ENCODE measurements around the gene SLC25A21. TPM values are rescaled to one million over a fixed set of nuclear protein-coding genes. Genes with fewer than 3 reads are reported as not detected.
"Not testable (repeated sequence)": the region's sequence is repeated elsewhere in the genome, so short reads cannot be mapped to it uniquely, and the experiment has no call there.

SLC25A21 gene
- total RNA-seq, 1 donor from 2014 or later, result 1.8 TPM

DNA sequence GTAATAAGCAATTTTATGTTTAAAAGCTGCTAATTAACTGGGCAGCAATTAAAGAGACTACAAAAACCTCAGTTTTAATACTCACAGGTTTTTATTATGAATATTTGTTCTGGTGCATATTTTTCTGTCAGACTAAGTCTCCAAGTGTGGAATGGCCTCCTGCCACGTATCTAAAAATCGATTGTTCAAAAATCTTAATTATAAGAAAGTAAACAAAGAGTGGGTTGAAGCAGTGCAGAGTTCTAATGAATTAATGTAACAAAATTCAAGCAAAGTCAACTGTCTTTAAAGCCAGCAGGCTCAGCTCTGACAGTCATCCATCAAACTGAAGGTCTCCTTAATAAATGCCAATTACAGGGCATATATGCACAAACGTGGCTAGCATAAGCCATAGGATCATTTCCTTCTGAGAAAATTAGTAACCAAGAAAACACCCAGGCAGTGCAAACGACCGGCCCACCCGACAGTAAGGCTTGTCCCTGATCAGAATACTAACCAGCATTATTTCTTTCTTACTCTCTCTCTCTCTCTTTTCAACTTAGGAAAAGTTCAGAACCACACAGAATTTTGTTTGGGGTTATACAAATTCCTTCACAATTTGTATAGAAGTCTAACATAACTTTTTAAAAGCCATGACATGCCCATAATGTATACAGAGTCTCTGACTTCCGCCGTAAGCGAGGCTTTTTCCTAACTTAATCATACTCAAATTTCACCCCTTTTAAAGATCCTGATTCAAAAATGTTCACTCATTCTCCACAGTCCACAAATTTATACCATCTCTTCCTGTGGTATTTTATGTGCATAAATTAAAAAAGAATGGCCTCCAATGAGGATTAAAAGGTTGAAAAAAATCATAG, 83.8 kb downstream of the SLC25A21 start:
- no peak for DNase-seq

DNA sequence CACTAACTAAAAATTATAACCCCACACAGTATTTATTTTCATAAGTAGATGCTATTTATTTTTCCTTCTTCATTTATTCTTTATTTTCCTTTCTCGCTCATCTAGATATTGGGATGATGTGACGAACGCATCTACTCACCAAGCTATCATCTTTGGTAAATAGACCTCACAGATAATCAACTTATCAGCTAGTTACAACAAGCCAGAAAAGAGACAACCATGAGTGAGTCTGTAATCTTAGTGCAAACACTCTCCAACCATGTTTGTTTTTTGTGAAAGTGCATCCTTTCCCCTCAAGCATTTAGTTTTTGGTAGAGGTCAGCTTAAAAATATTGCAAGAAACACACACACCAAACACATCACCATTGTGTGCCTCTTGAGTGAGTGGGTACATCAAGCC, 84.9 kb downstream of the SLC25A21 start:
- DNase-seq, result no peak

DNA sequence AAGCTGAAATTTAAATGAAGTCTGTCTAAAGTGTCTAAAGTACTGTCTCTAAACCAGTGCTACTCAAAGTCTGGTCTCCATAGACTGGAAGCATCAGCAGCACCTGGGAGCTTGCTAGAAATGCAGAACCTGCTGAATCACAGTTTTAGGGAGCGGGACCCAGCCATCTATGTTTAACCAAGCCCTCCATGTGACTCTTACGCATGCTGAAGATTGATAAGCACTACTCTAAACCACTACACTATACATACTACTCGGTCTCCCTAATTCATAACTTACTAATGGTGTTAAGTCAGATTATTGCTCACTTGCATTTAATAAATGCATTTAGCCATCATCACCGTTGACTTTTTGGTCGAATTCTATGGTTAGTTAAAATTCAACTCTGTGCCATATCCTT, 88.8 kb downstream of the SLC25A21 start:
- no peak for DNase-seq

DNA sequence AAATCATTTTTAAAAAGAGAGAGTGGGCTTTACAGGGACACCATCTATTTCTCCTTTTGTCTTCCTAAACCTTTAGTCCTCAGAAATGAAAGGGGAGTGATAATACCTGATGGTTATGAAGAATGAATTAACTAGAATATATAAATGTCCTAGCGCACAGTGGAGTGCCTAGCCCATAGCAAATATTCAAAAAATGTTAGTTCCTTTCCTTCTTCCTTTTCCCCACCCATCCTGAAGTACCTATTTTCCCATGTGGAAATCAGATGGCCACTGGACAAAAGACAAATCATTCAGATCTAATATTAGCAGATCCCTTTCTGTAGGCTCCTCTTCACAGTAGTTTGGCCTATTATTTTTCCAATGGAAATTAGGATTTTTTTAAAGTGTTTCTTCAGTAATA, 90.0 kb downstream of the SLC25A21 start:
- no peak for DNase-seq

DNA sequence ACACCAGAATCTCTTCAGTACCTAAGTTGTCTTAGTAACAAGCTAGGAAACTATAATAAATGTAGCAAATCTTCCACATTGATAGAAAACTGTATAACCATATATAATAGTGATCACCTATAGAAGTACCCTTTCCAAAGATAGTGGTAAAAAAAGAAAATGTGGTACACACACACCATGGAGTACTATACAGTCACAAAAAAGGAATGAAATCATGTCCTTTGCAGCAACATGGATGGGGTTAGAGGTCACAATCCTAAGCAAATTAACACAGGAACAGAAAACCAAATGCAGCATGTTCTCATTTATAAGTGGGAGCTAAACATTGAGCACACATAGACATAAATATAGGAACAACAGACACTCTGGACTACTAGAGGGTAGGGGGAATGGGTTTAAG, 90.5 kb downstream of the SLC25A21 start:
- no peak for DNase-seq

DNA sequence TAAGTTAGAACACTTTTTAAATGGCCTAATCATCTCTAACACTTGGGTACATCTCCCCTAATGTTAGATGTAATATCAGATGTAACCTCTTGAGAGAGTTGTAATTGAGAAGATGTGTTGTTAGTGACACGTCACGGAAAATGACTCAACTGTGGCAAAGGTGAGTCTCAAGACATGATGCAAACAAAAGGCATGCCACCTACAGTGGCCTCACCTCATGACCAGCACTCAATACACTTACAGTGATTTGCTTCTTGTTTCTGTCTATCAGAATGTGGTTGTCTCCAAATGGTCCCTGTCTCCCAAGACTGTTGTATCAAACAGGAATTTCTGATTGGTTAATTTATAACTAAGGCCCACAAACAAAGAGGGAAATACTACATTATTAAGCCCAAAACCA, 91.2 kb downstream of the SLC25A21 start:
- DNase-seq, result no peak

DNA sequence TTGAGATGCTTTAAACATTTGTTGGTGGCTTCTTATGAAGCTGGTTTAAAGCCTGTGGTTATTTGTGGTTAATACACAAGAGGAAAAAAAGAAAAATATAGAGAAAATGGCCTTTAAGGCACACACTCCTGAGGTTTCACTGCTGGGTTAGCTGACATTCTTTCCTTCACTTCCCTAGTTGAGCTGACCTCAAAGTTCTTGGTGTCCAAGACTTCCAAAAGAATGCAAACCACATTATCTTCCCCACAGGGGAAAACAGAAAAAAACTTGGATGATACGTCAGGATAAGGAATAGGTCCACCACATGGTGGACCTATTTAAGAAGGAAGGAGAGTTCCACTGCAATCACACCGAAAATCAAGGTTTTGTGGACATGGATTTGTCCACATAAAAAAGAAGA, 94.3 kb downstream of the SLC25A21 start:
- DNase-seq, result no peak

DNA sequence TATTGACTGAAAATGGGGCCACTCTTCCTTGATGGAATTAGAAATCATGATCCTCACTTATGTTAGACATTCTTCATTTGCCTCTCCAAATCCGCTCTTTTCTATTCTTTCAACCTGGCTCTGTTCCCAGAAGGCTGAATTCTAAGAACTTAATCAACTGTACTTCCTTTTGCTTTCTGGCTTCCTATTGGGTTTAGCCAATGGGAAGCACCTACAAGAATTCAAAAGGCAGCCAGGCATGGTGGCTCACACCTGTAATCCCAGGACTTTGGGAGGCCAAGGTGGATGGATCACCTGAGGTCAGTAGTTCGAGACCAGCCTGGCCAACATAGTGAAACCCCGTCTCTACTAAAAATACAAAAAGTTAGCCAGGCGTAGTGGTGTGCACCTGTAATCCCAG, 98.1 kb downstream of the SLC25A21 start:
- DNase-seq, result not testable (repeated sequence)

DNA sequence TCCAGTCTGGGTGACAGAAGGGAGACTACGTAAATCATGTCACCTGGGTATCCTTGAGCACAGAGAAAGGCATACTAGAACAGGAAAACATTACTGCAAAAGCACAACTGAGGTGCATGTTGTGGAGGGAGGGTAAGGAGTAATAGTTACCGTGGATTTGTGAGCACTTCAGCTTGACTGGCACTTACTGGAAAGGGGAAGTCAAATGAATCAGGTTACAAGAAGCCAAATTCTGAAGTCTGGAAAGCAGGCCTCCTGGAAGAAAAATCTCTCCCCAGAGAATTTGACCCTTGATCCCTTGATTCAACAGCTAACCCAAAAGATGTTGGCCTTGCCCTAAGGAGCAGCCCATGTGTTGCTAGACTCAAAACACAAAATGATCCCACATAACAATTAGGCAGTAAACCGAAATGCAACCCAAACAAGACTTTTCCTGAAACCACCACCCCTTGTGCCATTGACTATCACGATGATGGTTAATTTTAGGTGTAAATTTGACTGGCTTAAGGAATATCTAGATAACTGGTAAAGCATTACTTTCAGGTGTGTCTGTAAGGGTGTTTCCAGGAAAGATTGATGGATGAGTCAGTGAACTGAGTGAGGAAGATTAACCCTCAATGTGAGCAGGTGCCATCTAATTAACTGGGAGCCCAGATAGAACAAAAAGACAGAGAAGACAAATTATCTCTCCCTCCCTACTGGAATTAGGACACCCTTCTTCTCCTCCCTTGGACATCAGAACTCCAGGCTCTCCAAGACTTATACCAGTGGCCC, 108.8 kb downstream of the SLC25A21 start:
- DNase-seq, result no peak

DNA sequence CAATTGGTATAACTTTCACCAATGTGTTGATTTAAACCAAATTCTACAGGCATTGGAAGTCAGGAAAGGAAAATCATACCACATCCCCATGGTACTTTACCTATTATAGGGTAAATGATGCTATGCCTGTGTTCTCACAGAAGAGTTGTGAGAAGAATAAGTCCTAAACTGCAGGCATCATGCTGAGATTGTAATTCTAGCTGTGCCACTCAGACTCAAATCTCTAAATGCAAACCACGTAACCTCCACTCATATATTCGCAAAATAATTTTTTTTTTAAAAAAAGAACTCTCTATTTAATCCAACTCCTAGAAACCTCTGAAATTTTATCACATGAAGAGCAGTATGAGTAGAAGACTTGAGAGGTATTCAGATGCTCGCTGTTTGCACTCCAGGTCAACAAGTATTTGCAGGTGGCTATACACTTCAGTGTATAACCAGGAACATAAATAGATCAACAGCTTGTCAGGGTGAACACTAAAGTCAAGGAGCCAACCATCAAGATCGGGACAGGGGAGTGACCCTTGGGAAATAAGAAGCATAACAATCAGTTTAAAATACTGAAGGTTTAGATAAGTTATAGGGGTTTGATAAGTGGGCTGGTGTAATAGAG, 110.1 kb downstream of the SLC25A21 start:
- DNase-seq, result no peak

DNA sequence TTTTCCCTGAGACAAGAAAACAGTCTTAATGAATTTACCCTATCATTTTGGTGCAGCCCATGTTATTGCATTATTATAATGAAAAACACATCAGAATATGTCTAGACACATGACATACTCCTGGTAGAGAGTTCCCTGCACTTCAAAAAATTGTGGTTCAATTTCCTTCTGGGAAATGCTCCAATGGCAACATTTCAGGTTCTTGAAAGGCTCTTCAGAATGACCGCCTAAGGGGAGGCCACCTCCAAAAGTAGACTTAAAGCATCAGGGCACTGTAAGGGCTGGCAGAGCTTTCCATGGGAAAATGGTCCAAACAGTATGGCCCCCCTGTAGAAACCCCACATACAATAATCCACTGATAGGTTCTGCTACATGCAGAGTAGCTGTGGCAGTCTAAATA, 110.7 kb downstream of the SLC25A21 start:
- DNase-seq, result no peak

DNA sequence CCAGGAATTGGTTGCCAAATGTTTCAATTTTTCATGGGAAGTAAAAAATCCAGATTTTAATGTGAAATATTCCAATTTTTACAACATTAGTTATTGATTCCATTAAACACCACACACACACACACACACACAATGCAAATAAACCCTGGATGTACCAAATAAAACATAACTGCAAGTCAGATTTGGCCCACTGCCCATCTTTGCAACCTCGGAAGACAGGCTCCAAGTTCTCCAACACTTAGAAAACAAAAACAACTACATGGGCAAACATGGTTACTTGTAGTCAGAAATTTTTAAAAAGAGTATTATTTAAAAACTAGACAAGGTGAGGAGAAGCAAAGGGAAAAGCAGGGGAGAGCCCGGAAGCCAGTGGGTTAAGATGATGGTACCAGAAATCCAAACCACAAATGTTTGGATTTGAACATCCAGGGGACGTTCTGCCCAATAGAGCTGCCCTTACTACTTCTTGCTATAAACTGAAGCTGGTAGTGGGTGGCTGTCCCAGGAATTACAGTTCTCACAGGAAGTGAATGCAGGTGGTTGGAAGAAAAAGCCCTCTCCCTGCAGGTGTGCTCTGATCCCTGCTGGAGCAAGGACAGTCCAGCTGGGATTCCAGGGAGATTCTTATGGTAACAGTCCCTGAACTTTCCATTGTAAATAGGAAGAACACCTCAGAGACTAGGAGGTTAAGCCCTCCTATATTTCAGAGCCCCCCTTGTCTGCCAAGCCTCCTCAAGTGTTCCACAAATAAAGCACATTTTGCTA, 111.7 kb downstream of the SLC25A21 start:
- DNase-seq, result no peak

DNA sequence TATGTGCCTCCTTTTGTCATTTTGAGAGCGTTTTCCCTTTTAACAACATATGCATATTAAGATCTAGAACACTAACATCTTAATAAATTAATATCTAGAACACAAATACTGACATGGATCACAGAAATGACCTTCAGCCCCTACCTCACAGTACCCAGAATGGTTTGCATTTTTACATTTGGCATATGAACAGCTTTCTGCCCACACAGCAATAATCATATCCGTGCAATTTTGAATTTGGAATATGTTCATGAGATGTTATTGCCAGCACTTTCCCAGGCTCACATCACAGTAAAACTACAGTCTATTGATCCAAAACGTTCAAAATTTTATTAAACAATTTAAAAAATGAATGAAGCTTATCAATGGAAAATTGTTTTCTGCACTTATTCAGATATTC, 114.6 kb downstream of the SLC25A21 start:
- no peak for DNase-seq

DNA sequence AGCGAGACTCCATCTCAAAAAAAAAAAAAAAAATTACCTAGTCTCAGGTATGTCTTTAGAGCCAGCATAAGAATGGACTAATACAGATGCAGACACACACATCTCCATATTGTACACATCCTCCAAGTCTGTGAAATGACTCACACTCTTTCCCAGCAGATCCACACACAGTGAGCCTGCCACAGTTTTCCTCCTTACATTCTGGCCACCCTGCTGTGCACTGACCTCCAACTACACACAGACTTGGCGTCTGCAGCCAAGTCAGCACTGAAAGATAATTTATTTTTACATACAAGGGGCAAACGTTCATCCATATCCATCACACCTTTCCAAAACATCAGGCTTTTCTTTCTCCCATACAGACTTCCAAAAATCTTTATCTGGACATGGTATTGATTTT, 115.9 kb downstream of the SLC25A21 start:
- DNase-seq, result no peak

DNA sequence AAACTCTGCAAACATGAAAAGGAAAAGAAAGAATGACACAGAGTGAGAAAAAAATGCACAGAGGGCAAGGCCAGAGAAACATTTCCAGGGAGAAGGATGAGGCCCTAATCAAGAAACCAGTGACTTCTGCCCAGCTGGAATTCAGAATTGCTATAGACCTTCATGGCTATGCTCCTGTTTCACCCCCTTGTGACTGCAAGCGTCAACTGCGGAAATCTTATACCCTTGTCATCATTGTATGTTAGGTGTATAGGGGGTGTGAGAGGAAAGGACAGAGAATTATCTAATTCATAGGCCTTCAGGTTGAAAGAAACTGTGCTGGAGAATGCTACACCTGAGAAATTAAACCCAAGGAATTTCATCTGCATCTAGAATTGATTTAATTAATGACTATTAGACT, 117.5 kb downstream of the SLC25A21 start:
- no peak for DNase-seq

DNA sequence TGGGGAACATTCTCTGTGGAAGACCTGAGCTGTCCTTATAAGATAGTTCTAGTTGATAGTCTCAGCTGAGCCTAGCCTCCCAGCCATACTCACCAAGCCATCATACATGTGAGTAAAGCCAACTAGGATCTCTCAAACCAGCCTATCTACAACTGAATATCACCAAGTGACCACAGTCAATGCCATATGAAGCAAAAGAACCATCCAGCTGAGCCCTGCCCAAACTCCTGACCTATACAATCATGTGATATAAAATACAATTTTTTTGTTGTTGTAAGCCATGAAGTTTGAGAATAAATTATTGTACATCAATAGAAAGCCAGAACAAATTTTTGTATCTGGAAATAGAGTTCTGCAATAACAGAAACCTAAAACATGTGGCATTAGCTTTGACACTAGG, 118.3 kb downstream of the SLC25A21 start:
- DNase-seq, result no peak

DNA sequence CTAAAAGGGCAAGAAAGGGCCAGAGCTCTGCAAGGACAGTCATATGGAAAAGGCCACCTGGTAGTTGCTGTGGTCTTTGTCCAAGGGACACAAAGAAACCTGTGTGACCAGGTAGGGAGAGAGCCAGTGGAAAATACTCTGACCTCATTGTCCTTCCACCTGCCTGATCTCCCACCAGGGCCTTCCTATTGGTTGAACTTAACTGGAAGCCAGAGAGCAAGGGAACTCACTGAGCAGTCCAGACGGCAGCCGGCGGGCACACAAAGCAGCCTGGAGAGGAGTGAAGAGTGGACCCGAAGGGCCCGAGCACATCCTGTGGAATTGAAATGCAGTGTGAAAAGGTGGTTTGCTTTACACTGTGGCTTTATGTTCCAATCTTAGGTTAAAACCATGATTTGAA, 120.7 kb downstream of the SLC25A21 start:
- DNase-seq, result no peak

DNA sequence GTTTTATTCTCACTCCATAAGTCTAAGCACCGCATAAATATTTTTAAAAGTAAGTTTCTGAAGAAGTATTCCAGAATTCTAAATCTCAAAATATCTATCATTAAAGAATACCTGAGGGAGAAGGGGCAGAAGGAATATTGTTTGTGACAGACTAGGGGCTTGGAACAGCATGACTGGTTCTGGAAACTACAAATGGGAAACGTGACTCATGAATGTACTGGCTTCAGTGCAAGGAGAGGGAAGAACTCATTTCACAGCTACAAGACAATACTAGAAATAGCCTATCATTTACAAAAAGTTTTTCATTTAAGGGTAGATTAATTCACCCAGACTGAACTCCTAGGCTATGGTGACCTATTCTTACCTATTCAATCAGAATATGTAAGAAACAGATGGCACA, 121.3 kb downstream of the SLC25A21 start:
- no peak for DNase-seq

DNA sequence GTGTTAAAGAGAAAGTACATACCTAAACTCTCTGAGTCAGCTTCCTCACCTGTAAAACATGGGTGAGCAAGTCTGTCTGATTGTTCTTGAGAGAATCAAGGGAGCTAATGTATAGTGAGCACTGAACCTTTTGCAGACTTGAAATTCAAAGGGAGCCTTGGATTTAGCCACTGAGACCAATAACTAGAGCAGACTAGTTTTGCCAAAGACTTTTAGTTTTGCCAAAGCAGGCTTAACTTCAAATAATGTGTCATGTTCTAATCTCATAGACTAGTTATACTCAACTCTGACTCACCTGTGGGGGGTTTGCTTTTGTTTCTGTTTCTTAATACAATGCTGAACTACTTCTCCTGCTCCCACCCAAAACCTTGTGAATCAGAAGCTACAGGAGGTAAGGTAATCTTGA, 123.7 kb downstream of the SLC25A21 start:
- DNase-seq, result no peak

DNA sequence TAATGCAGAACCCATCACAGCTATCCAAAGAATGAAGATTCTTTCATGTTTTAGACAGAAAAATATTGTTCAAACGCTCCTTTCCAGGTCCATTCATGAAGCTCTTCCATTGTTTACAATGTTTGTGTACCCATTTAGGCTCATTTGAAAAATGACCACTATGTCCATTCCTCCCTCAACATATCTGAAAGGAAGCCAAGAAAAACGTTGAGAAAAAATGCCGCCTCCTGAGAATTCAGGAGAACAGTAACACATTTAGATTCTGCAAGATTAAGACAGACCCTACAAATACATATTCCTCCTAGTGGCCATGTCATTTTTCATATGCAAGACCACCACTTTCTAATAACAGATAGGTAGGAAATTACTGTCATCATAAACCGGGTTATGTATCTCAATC, 124.4 kb downstream of the SLC25A21 start:
- DNase-seq, result no peak

DNA sequence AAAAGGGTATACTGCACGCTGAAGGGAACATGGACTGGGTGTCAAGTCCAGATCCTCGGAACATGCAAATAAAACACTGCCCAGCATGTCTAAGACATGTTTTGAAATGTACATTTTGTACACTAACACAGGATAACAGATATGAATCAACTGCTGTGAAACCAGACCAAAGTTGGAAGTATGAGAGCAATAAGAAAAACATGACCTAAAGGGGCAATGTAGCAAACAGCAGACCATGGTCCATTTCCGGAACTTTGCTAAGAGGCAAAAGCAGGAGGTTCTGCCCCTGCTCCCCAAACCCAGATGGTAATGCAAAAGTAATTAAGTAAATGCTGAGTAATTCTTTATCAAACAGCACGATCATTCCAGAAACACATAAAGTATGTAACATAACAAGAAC, 125.2 kb downstream of the SLC25A21 start:
- DNase-seq, result no peak

DNA sequence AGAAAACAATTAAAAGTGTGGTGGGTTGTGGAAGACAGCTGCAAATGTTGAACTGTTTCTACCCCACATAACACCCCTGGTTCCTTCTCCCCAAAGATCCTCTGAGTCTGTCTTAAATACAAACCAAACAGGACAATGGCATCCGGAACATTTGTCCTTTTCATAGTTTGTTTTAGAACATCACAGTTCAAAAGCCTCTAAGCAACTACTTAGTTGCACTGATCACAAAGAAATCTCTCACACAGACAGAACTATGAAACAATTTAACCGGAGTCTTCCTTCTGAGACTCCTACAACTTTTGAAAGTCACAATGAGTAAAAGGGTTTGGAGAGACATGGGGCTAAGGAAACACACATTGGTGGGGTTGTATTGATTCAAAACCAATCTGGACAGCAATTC, 125.6 kb downstream of the SLC25A21 start:
- no peak for DNase-seq

Measured in skin of body (tissue), 2 donors.